Prostate gland (tissue), 2 donors: ENCODE measurements around the gene NR0B1. TPM values are rescaled to one million over a fixed set of nuclear protein-coding genes. Genes with fewer than 3 reads are reported as not detected.

ENCODE experiments used
- DNase-seq: peaks from one replicate; pipeline ENCODE4 v3.0.0-alpha.2; 2019; ENCODE audit warnings: low spot score
- H3K27ac ChIP-seq, 2 donors: fragments of 200-600 bp; sonication (generic); 2 replicates each; pipeline ENCODE4 v1.5.1; 2017 to 2019
- H3K27me3 ChIP-seq: fragments of 200-600 bp; sonication (generic); replicated peaks from 2 replicates; pipeline ENCODE4 v1.5.1; 2019; ENCODE audit not compliant: insufficient read depth
- H3K36me3 ChIP-seq, 2 donors: fragments of 200-600 bp; sonication (generic); 1 replicate in 1 of 2; 2 replicates in 1 of 2; pipeline versions ENCODE4 v1.5.1 to v1.8.1; 2017 to 2019
- H3K4me1 ChIP-seq: fragments of 200-600 bp; sonication (generic); replicated peaks from 2 replicates; pipeline ENCODE4 v1.5.1; 2019
- H3K4me3 ChIP-seq, 2 donors: fragments of 200-600 bp; sonication (generic); 2 replicates each; pipeline ENCODE4 v1.5.1; 2017 to 2019
- H3K9me3 ChIP-seq: fragments of 200-600 bp; sonication (generic); 2 replicates; pipeline ENCODE4 v1.5.1; 2017
- POLR2A ChIP-seq: fragments of 450-650 bp; IDR thresholded peaks from one replicate; pipeline ENCODE4 v1.6.1; 2016; ENCODE audit warnings: antibody characterized with exemption, mild to moderate bottlenecking
- POLR2AphosphoS5 ChIP-seq: sonication (generic); formaldehyde crosslinking; IDR thresholded peaks from one replicate; pipeline ENCODE4 v1.6.1; 2017; ENCODE audit warnings: antibody characterized with exemption
- whole genome bisulfite sequencing: methylation state at CpG from one replicate; pipeline ENCODE4 v1.1.5; 2018; 5-methylcytosine and 5-hydroxymethylcytosine counted together
- intact Hi-C: fragments of 100-400 bp; cut with DNase I; formaldehyde crosslinking; loops from one replicate; pipeline ENCODE4 v1.14.2; 2022
- total RNA-seq, 2 donors: library from RNA; depleted of rRNA; stranded (reverse); fragments of >200 nt; gene quantifications; one replicate each; pipeline ENCODE4 v1.1.0, GENCODE V29; 2016
- TF ChIP-seq, protein P1 (sequence below), 4 experiments: fragments of 200-600 bp in 2 of 4; fragments of 450-650 bp in 2 of 4; sonication (generic) in 2 of 4; IDR thresholded peaks; 1 replicate in 3 of 4; 2 replicates in 1 of 4; pipeline ENCODE4 v1.5.1; 2016 to 2019; ENCODE audit warnings: antibody characterized with exemption in 4 of 4, mild to moderate bottlenecking in 2 of 4, moderate library complexity in 2 of 4

The NR0B1 gene
- total RNA-seq, 2 donors from 2014 or later = 38.5 TPM; not detected in 1

- H3K36me3 ChIP-seq = no peaks in the 10 kb centered on the region
- H3K9me3 ChIP-seq = no peaks in the 10 kb centered on the region
- H3K4me1 ChIP-seq = no peaks in the 10 kb centered on the region
- no peak overlapping the region for H3K27ac ChIP-seq
- DNase-seq = no peak
- no peak overlapping the region for H3K4me3 ChIP-seq
- WGBS = 100% methylated on average over 1 of the region's 1 CpG
- no peak for TF ChIP-seq POLR2A
- no peak for TF ChIP-seq POLR2AphosphoS5
- TF ChIP-seq, protein P1, sequence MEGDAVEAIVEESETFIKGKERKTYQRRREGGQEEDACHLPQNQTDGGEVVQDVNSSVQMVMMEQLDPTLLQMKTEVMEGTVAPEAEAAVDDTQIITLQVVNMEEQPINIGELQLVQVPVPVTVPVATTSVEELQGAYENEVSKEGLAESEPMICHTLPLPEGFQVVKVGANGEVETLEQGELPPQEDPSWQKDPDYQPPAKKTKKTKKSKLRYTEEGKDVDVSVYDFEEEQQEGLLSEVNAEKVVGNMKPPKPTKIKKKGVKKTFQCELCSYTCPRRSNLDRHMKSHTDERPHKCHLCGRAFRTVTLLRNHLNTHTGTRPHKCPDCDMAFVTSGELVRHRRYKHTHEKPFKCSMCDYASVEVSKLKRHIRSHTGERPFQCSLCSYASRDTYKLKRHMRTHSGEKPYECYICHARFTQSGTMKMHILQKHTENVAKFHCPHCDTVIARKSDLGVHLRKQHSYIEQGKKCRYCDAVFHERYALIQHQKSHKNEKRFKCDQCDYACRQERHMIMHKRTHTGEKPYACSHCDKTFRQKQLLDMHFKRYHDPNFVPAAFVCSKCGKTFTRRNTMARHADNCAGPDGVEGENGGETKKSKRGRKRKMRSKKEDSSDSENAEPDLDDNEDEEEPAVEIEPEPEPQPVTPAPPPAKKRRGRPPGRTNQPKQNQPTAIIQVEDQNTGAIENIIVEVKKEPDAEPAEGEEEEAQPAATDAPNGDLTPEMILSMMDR (IDR thresholded peaks at IDR 0.05) = no peak
- intact Hi-C loops = no loop called here
- H3K27me3 ChIP-seq = no peaks in the 10 kb centered on the region
Measured at GRCh38 chrX:30317308-30317707, 8.1 kb upstream of the NR0B1 start.

DNA sequence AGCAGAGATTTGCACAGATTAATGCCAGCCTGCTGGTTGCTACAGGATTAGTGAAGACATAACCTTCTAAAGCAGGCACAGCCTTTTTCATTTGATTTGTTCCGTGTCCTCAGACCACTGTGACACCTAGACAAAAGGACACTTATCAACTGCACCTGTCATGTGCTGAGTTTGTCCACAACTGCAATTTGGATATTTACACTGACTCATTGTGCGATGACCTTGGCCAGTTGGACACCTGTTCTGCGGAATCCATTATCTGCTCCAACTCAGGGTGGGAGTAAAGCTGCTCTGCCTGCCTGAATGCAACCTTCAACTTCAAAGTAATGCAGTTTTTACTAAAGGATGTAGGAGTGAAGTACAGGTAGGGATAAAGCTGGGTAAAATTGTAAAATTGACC, 4.1 kb upstream of the NR0B1 start:
- Histone ChIP-seq H3K9me3 (no peaks in the 10 kb centered on the region), H3K27me3 (no peaks in the 10 kb centered on the region), H3K4me1 (no peaks in the 10 kb centered on the region), H3K27ac (no peak overlapping the region), H3K36me3 (no peaks in the 10 kb centered on the region), H3K4me3 (no peak overlapping the region)
- TF ChIP-seq POLR2AphosphoS5 = no peak
- no peak for TF ChIP-seq POLR2A
- TF ChIP-seq, protein P1 (IDR thresholded peaks at IDR 0.05) = no peak
- DNase-seq = no peak
- 68% methylated on average over 3 of the region's 3 CpGs for WGBS
- intact Hi-C loops = no loop called here

GRCh38 chrX:30312858-30313257, 3.7 kb upstream of the NR0B1 start:
- H3K36me3 ChIP-seq = no peaks in the 10 kb centered on the region
- H3K27me3 ChIP-seq = no peaks in the 10 kb centered on the region
- no peaks in the 10 kb centered on the region for H3K4me1 ChIP-seq
- DNase-seq = no peak
- H3K9me3 ChIP-seq = no peaks in the 10 kb centered on the region
- TF ChIP-seq POLR2AphosphoS5 (no peak), POLR2A (no peak)
- TF ChIP-seq, protein P1 (IDR thresholded peaks at IDR 0.05) = no peak
- no peak overlapping the region for H3K27ac ChIP-seq
- intact Hi-C loops = no loop called here
- H3K4me3 ChIP-seq = no peak overlapping the region
- WGBS = 96% methylated on average over 5 of the region's 5 CpGs

DNA sequence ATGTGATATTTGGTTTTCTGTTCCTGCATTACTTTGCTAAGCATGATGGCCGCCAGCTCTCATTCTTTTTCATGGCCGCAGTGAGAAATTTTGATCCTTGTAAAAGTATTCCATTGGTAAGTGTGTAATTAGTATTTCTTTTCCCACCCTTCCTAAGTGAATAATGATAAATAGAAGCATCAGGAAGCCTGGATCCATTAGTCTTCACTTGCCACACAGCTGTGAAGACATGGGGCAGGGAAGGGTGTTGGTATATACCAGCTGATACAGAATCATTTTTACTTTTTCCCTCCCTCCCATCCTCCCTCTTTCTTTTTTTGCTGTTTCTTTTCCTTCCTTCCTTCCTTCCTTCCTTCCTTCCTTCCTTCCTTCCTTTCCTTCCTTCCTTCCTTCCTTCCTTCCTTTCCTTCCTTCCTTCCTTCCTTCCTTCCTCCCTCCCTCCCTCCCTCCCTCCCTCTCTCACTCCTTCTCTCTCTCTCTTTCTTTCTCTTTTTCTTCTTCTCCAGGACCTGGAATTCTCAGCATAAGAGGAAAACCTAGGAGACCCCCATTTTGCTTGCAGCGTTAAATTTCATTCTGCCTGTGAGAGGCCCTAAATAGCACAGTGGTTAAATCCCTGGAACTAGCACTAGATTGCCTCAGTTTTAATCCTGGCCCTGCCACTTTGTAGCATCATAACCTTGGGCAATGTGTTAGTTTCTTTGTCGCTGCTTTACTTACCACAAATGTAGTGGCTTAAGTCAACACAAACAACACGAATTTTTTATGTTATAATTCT, 1.4 kb upstream of the NR0B1 start:
- no peaks in the 10 kb centered on the region for H3K4me1 ChIP-seq
- H3K36me3 ChIP-seq = no peaks in the 10 kb centered on the region
- no peak for DNase-seq
- no peak overlapping the region for H3K27ac ChIP-seq
- H3K27me3 ChIP-seq = no peaks in the 10 kb centered on the region
- TF ChIP-seq POLR2AphosphoS5 (no peak), POLR2A (no peak)
- TF ChIP-seq, protein P1 (IDR thresholded peaks at IDR 0.05) = no peak
- intact Hi-C loops = no loop called here
- WGBS = 71% methylated on average over 5 of the region's 5 CpGs
- no peak overlapping the region for H3K4me3 ChIP-seq
- H3K9me3 ChIP-seq = no peaks in the 10 kb centered on the region
